ENCODE data around the gene GLG1.

GRCh38 chr16:74503412-74503811 is 103.5 kb downstream of the GLG1 start:
- no peak for TF ChIP-seq CTCF (IDR thresholded peaks at IDR 0.05 in 2 of 3, conservative IDR thresholded peaks at IDR 0.05 in 1 of 3; ENCODE audit: borderline replicate concordance in 1 of 3, insufficient read depth in 1 of 3, low read depth in 2 of 3, low read length in 2 of 3)
- no peak for TF ChIP-seq POLR2AphosphoS5 (IDR thresholded peaks at IDR 0.05; ENCODE audit: low read depth, low read length)
- no peak for TF ChIP-seq MAX (IDR thresholded peaks at IDR 0.05)
- TF ChIP-seq POLR2A (IDR thresholded peaks at IDR 0.05; ENCODE audit: borderline replicate concordance, extremely low read depth, insufficient read depth, insufficient read length) = no peak
- TF ChIP-seq SP1 (IDR thresholded peaks at IDR 0.05; ENCODE audit: low read depth) = no peak
- TF ChIP-seq YY1 (IDR thresholded peaks at IDR 0.05; ENCODE audit: extremely low read depth, insufficient replicate concordance, low read depth, low read length) = no peak
